Measurements from ENCODE around the gene ICE1. TPM values are rescaled to one million over a fixed set of nuclear protein-coding genes. Genes with fewer than 3 reads are reported as not detected.
"Not testable (repeated sequence)": the region's sequence is repeated elsewhere in the genome, so short reads cannot be mapped to it uniquely, and the experiment has no call there.

The ICE1 gene
- total RNA-seq, 1 donor from 2014 or later, result 34.6 TPM

GRCh38 chr5:5398071-5398470, 24.4 kb upstream of the ICE1 start:
- ATAC-seq (no peak), DNase-seq (ENCODE audit: low spot score) (no peak)
- intact Hi-C loops (cut with DNase I), result no loop called here

GRCh38 chr5:5401095-5401494, 21.4 kb upstream of the ICE1 start:
- ATAC-seq, result no peak
- intact Hi-C loops (cut with DNase I), result no loop called here
- DNase-seq (ENCODE audit: low spot score), result no peak

GRCh38 chr5:5403741-5404140, 18.7 kb upstream of the ICE1 start:
- no peak for DNase-seq (ENCODE audit: low spot score)
- intact Hi-C loops (cut with DNase I), result no loop called here
- no peak for ATAC-seq

- intact Hi-C loops (cut with DNase I), result no loop called here
- DNase-seq (ENCODE audit: low spot score) (no peak), ATAC-seq (no peak)
Observed at GRCh38 chr5:5404381-5404780, 18.1 kb upstream of the ICE1 start.

- intact Hi-C loops (cut with DNase I), result no loop called here
- DNase-seq (ENCODE audit: low spot score) (no peak), ATAC-seq (no peak)
Observed at GRCh38 chr5:5405441-5405840, 17.0 kb upstream of the ICE1 start.

- ATAC-seq, result no peak
- no peak for DNase-seq (ENCODE audit: low spot score)
- intact Hi-C loops (cut with DNase I), result no loop called here
Observed at GRCh38 chr5:5407924-5408323, 14.6 kb upstream of the ICE1 start.

GRCh38 chr5:5409151-5409810, 13.2 kb upstream of the ICE1 start:
- ATAC-seq (no peak), DNase-seq (ENCODE audit: low spot score) (no peak)
- intact Hi-C loops (cut with DNase I), result no loop called here

GRCh38 chr5:5413856-5414255, 8.6 kb upstream of the ICE1 start:
- DNase-seq (ENCODE audit: low spot score); ATAC-seq: not testable (repeated sequence)
- intact Hi-C loops (cut with DNase I), result loop anchor here (10.0 kb wide), 2 partner anchors 269 to 539 kb away; partner anchors contain the start of gene ADAMTS16

- intact Hi-C loops (cut with DNase I), result loop anchor here (10.0 kb wide), 2 partner anchors 270 to 540 kb away; partner anchors contain the start of gene ADAMTS16
- no peak for ATAC-seq
- no peak for DNase-seq (ENCODE audit: low spot score)
Observed at GRCh38 chr5:5414999-5415398, 7.5 kb upstream of the ICE1 start.

GRCh38 chr5:5416733-5417132, 5.7 kb upstream of the ICE1 start:
- intact Hi-C loops (cut with DNase I), result loop anchor here (10.0 kb wide), 2 partner anchors 272 to 542 kb away; partner anchors contain the start of gene ADAMTS16
- ATAC-seq, result no peak
- no peak for DNase-seq (ENCODE audit: low spot score)

GRCh38 chr5:5418006-5418405, 4.5 kb upstream of the ICE1 start:
- DNase-seq (ENCODE audit: low spot score), result no peak
- ATAC-seq, result no peak
- intact Hi-C loops (cut with DNase I), result loop anchor here (10.0 kb wide), 2 partner anchors 273 to 543 kb away; partner anchors contain the start of gene ADAMTS16

GRCh38 chr5:5418764-5419163, 3.7 kb upstream of the ICE1 start:
- intact Hi-C loops (cut with DNase I), result loop anchor here (10.0 kb wide), 2 partner anchors 274 to 544 kb away; partner anchors contain the start of gene ADAMTS16
- DNase-seq (ENCODE audit: low spot score) (no peak), ATAC-seq (no peak)

- intact Hi-C loops (cut with DNase I), result loop anchor here (10.0 kb wide), 2 partner anchors 275 to 545 kb away; partner anchors contain the start of gene ADAMTS16
- ATAC-seq (no peak), DNase-seq (ENCODE audit: low spot score) (no peak)
Observed at GRCh38 chr5:5419291-5420210, 2.9 kb upstream of the ICE1 start.

- intact Hi-C loops (cut with DNase I), result no loop called here
- ATAC-seq (no peak), DNase-seq (ENCODE audit: low spot score) (no peak)
Observed at GRCh38 chr5:5420251-5420650, 2.2 kb upstream of the ICE1 start.

- ATAC-seq (no peak), DNase-seq (ENCODE audit: low spot score) (no peak)
- intact Hi-C loops (cut with DNase I), result no loop called here
Observed at GRCh38 chr5:5421149-5421960, 1.1 kb upstream of the ICE1 start.

- intact Hi-C loops (cut with DNase I), result no loop called here
- ATAC-seq (no peak), DNase-seq (ENCODE audit: low spot score) (no peak)
Observed at GRCh38 chr5:5422819-5423515, 490 bp downstream of the ICE1 start.

GRCh38 chr5:5423586-5423985, 1.1 kb downstream of the ICE1 start:
- DNase-seq (ENCODE audit: low spot score) (no peak), ATAC-seq (no peak)
- intact Hi-C loops (cut with DNase I), result no loop called here

- intact Hi-C loops (cut with DNase I), result no loop called here
- DNase-seq (ENCODE audit: low spot score) (no peak), ATAC-seq (no peak)
Observed at GRCh38 chr5:5424736-5425135, 2.3 kb downstream of the ICE1 start.

GRCh38 chr5:5430136-5430535, 7.7 kb downstream of the ICE1 start:
- DNase-seq (ENCODE audit: low spot score) (no peak), ATAC-seq (no peak)
- intact Hi-C loops (cut with DNase I), result no loop called here
